ENCODE results near the gene ENAH.

ENAH gene

DNA sequence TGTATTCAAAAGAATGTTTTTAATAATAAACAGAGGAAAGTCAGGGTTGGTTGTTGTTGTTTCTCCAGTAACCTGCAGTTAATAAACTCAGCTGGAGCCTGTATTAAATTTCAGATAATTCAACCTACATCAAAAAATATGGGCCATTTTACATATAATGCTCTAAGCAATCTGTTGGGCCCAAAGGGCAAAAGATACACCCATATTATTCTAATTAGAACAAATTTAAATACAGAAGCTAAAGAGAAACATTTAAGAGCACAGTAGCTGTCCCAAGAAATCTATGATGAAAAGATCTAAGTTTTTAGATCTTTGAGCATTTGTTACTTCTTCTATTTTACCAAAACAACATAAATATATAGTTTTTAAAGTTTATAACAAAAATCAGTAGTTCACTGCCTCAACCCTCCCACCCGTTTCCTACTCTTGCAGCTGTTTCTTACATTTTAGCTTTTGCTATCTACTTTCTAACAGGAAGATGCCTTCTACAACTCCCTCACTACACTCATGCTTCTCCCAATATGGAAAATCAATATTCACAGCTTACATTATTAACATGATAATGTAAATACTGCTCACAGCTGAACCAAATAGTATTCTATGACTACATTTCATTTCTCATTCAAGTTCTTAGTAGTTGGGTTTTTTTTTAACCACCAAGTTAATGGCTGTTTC, 130.2 kb downstream of the ENAH start:
- H3K79me2 ChIP-seq (ENCODE audit: low read length) = no peaks in the 10 kb centered on the region

GRCh38 chr1:225520587-225521227, 132.2 kb downstream of the ENAH start:
- H3K4me3 ChIP-seq (ENCODE audit: low read length) = no peak overlapping the region
- no peaks in the 10 kb centered on the region for H3K36me3 ChIP-seq (replicated peaks; ENCODE audit: low read depth, low read length)
- H2AFZ ChIP-seq (ENCODE audit: low read depth, low read length) = no peak overlapping the region
- H3K4me1 ChIP-seq (ENCODE audit: low read length) = no peaks in the 10 kb centered on the region
- H3K4me2 ChIP-seq (ENCODE audit: low read length) = no peak overlapping the region
- no peak overlapping the region for H3K27ac ChIP-seq (ENCODE audit: low read length)
- H3K9me3 ChIP-seq (ENCODE audit: insufficient read depth, low read length) = no peaks in the 10 kb centered on the region
- H3K27me3 ChIP-seq (ENCODE audit: low read depth, low read length) = no peaks in the 10 kb centered on the region
- no peaks in the 10 kb centered on the region for H4K20me1 ChIP-seq (ENCODE audit: insufficient read depth, low read length)
- no peaks in the 10 kb centered on the region for H3K79me2 ChIP-seq (ENCODE audit: low read length)
- no peak overlapping the region for H3K9ac ChIP-seq (ENCODE audit: low read length)
- TF ChIP-seq CTCF (IDR thresholded peaks at IDR 0.05; ENCODE audit: low read depth, low read length) (no peak), EZH2phosphoT487 (IDR thresholded peaks at IDR 0.05; ENCODE audit: low read depth) (no peak)

More for the DNA sequence above, 130.2 kb downstream of the ENAH start:
- no peak for TF ChIP-seq EZH2phosphoT487 (IDR thresholded peaks at IDR 0.05; ENCODE audit: low read depth)
- no peak for TF ChIP-seq CTCF (IDR thresholded peaks at IDR 0.05; ENCODE audit: low read depth, low read length)
- Histone ChIP-seq H3K9ac (ENCODE audit: low read length) (no peak overlapping the region), H3K4me2 (ENCODE audit: low read length) (no peak overlapping the region), H3K4me1 (ENCODE audit: low read length) (no peaks in the 10 kb centered on the region), H4K20me1 (ENCODE audit: insufficient read depth, low read length) (no peaks in the 10 kb centered on the region), H2AFZ (ENCODE audit: low read depth, low read length) (no peak overlapping the region), H3K9me3 (ENCODE audit: insufficient read depth, low read length) (no peaks in the 10 kb centered on the region), H3K27me3 (ENCODE audit: low read depth, low read length) (no peaks in the 10 kb centered on the region), H3K27ac (ENCODE audit: low read length) (no peak overlapping the region), H3K36me3 (replicated peaks; ENCODE audit: low read depth, low read length) (no peaks in the 10 kb centered on the region), H3K4me3 (ENCODE audit: low read length) (no peak overlapping the region)

DNA sequence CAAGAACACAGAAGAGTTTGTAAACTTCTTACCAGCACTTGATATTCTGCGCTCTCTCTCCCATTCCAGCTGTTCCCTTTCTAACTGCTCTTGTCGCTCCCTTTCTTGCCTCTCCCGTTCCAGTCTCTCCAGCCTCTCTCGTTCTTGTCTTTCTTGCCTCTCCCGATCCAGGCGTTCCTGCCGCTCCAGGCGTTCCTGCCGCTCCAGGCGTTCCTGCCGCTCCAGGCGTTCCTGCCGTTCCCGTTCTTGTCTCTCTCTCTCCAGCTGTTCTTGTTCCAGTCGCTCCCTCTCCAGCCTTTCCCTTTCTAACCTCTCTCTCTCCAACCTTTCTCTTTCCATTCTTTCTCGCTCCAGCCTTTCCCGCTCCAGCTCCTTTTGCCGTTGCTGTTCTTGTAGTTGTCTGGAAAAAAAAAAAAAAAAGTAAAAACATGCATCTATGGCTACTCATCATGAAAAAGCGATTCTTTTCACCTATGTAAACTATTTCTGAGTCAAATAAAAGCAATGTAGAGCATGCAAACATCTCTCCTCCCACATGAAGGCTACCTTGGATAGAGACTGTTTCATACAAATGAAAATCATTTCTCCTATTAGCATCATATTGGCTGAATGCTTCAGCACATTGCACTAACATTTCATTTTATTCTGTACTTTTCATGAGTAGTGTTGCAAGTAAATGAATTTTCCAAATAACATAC, 133.6 kb downstream of the ENAH start:
- Histone ChIP-seq H3K9me3 (ENCODE audit: insufficient read depth, low read length) (no peaks in the 10 kb centered on the region), H3K4me3 (ENCODE audit: low read length) (no peak overlapping the region), H3K27ac (ENCODE audit: low read length) (no peak overlapping the region), H3K36me3 (replicated peaks; ENCODE audit: low read depth, low read length) (no peaks in the 10 kb centered on the region), H2AFZ (ENCODE audit: low read depth, low read length) (no peak overlapping the region), H3K27me3 (ENCODE audit: low read depth, low read length) (no peaks in the 10 kb centered on the region), H3K9ac (ENCODE audit: low read length) (no peak overlapping the region), H4K20me1 (ENCODE audit: insufficient read depth, low read length) (no peaks in the 10 kb centered on the region), H3K79me2 (ENCODE audit: low read length) (no peaks in the 10 kb centered on the region), H3K4me1 (ENCODE audit: low read length) (no peaks in the 10 kb centered on the region), H3K4me2 (ENCODE audit: low read length) (no peak overlapping the region)
- no peak for TF ChIP-seq CTCF (IDR thresholded peaks at IDR 0.05; ENCODE audit: low read depth, low read length)
- no peak for TF ChIP-seq EZH2phosphoT487 (IDR thresholded peaks at IDR 0.05; ENCODE audit: low read depth)

DNA sequence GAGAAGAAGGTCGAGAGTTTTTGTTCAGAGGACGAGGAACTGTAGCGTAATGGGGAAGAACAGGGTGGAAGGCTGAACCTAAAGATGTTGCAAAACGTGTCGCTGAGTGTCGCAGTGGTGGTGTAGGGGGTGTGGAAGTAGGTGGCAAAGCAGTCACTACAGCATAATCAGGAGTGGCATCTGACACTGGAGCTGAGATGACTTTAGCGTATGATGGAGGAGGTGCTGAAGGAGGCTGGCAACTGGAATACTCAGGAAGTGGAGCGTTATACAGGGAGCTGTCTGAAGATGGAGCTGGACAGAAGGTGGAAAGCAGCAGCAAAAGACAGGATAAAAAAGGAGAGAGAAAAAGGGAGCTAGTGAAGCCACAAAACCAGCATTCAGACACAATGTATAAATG, 135.2 kb downstream of the ENAH start:
- H3K36me3 ChIP-seq (replicated peaks; ENCODE audit: low read depth, low read length) = no peaks in the 10 kb centered on the region
- no peaks in the 10 kb centered on the region for H3K4me1 ChIP-seq (ENCODE audit: low read length)
- TF ChIP-seq CTCF (IDR thresholded peaks at IDR 0.05; ENCODE audit: low read depth, low read length) (no peak), EZH2phosphoT487 (IDR thresholded peaks at IDR 0.05; ENCODE audit: low read depth) (no peak)

More for the DNA sequence above, 135.2 kb downstream of the ENAH start:
- H3K27me3 ChIP-seq (ENCODE audit: low read depth, low read length) = no peaks in the 10 kb centered on the region
- H2AFZ ChIP-seq (ENCODE audit: low read depth, low read length) = no peak overlapping the region
- no peak overlapping the region for H3K4me3 ChIP-seq (ENCODE audit: low read length)
- H3K9ac ChIP-seq (ENCODE audit: low read length) = no peak overlapping the region
- no peaks in the 10 kb centered on the region for H3K79me2 ChIP-seq (ENCODE audit: low read length)
- H4K20me1 ChIP-seq (ENCODE audit: insufficient read depth, low read length) = no peaks in the 10 kb centered on the region
- H3K9me3 ChIP-seq (ENCODE audit: insufficient read depth, low read length) = no peaks in the 10 kb centered on the region
- H3K4me2 ChIP-seq (ENCODE audit: low read length) = no peak overlapping the region
- H3K27ac ChIP-seq (ENCODE audit: low read length) = no peak overlapping the region
